Fibroblast of skin of abdomen (primary cell): ENCODE results near the gene KCNH1.
"Not testable (repeated sequence)": the region's sequence is repeated elsewhere in the genome, so short reads cannot be mapped to it uniquely, and the experiment has no call there.

Experiments
- DNase-seq: peaks from one replicate; pipeline ENCODE4 v3.0.0-alpha.2; 2013

Gene KCNH1

DNA sequence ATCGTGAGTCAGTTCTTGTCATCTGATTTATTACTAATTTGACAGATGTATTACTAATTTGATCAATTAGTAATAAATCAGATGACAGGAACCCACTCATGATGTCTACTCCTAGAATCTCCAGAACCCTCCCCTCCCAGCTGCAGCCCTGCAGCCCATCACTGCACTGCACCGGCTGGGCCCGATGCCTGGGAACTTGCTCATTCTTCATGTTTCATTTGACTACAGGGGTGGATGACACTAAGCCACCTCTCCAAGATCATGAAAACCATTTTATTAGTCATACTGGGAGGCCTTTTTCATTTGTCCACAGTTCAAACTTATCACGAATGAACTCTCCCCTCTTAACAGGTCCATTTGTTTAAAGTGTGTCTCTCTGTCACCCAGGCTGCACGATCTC, 41.0 kb downstream of the KCNH1 start:
- DNase-seq: no peak

DNA sequence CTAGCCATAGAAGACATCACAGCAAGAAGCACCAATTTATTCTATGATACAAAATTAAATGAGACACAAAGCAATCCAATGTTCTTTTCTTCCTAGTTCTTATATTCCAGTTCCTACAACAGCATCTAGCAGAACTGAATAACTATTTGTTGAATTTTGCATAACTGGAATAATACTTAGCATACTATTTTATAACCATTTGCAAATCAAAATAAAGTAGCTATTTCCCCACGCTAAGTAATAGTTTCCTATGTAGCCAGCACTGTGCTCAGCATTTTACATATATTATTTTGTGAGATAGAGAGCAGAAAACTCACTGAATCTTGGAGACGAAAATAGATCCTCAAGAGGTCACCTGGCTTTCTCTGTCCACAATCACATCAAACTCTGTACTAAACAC, 42.1 kb downstream of the KCNH1 start:
- DNase-seq: no peak

DNA sequence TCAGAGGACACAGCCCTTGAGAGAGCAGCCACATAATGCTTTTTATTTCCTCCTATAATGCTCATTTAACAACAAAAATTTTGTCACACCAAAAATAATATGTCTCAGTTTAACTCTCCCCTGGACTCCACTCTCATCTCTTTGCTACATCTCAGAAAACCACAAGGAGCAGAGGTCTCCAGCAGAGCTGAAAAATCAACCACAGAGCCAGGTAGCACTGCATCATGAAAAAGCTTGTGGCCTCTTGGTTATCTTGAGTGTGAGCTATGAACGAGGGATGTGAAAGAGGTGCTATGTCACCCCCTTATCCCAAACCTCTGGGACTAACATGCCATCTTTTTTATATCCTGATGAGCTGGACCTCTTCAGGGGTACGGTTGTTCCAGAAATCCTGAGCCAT, 44.4 kb downstream of the KCNH1 start:
- DNase-seq: no peak

DNA sequence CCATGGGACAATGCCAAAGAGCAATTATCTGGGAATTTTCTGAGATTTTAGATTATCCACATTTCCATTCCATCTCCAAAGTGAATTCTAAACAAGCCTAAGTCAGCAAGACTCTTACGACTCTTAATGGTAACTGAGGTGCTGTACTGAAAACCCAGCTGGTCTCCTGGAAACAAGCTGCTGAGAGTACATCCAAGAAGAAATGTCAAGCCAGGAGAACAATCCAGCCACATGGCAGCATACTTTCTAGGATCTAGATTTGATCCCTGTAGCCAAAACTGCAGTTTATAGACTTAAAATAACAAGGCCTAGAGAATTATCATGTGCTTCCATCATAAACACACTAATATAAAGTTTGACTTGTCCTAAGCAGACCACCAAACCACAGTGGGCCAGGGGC, 45.8 kb downstream of the KCNH1 start:
- DNase-seq: no peak

DNA sequence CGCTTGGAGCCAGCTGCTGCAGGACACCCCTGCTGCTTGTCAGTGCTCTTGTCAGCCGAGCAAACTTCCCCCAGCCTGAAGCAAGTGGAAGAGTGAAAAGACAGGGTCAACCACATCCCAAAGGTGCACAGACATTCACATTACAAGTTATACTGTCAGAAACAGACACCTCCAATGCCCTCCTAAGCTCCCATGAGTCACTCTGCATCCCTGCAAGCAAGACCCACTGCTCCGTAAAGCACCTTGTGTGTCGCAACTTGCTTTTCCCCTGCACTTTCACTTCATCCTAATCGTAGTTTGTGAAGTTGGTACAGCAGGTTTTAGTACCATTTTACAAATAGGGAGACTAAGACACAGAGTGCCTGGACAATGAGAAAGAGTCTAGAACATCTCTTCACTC, 51.1 kb downstream of the KCNH1 start:
- DNase-seq: no peak

DNA sequence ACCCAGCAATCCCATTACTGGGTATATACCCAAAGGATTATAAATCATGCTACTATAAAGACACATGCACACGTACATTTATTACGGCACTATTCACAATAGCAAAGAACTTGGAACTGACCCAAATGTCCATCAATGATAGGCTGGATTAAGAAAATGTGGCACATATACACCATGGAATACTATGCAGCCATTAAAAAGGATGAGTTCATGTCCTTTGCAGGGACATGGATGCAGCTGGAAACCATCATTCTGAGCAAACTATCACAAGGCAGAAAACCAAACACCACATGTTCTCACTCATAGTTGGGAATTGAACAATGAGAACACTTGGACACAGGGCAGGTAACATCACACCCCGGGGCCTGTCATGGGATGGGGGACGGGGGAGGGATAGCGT, 52.5 kb downstream of the KCNH1 start:
- DNase-seq: not testable (repeated sequence)

DNA sequence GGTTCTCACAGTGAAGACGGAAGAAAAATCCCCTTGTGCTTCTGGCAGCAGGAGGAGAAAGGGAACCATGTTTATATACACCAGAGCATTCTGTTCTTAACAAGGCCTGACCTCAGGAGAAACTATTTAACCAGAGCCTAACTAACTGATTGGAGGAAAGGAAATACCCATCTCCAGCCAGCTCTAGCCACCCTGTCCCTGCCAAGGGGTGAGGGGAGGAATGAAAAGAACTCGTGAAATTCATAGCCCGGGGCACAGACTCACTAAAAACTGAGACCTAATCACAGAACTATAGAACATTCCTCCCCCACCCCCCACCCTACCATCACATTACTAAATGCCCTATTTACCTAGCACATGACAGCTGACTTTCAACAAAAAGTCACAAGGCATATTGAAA, 65.0 kb downstream of the KCNH1 start:
- no peak for DNase-seq

DNA sequence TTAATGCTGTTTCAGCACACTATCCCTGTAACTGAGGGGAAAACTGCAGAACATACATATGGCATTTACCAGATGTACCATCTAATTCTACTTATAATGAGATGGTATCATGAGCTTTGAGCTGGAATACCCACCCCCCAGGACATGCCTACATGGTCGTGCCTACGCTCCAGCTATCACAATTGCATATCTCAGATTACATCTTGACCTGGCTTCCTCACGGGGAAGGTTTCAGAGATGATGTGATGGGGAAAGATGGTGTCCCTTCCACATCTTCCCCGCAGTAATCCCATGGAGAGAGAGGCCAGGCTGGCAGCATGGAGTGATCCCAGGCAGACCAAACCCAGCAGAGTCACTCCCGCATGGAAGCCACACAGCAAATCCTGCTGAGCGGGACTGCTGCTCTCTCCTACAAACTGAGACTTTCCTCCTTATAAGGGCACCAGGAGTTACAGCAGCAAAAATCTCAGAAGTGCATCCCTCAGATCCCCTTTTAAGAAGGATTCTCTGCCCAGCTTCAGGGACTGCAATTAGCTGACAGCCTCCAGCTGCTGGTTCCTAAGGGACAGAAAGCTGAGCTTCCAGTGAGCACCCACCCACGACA, 67.1 kb downstream of the KCNH1 start:
- no peak for DNase-seq

DNA sequence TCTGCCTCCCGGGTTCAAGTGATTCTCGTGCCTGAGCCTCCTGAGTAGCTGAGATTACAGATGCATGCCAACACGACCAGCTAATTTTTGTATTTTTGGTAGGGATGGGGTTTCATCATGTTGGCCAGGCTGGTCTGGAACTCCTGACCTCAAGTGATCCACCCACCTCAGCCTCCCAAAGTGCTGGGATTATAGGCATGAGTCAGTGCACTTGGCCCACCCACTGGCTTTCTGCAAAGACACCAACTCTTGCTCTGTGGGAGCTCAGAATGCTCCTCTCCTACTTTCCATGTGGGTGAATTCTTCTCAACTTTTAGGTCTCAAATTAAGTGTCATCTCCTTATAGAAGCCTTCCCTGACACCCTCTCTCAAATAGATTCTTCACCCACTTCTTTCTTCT, 92.1 kb downstream of the KCNH1 start:
- DNase-seq: not testable (repeated sequence)

DNA sequence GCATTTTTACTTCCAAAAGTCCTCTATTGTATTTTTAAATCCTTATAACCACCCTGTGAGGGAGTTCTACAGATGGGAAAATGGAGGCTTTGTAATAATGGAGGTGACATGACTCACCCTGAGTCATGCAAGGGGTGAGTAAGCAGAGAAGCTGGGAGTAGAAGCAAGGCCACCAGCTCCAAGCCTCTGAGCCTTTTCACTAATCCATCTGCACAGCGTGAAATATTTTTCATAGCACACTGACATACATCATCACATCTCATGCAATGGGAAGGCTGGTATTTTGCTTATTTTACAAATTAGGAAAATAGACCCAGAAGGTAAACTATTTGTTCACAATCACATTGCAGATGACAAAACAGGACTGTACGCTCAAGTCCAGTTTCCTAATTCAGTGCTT, 96.9 kb downstream of the KCNH1 start:
- peak; percentile 98 for DNase-seq

DNA sequence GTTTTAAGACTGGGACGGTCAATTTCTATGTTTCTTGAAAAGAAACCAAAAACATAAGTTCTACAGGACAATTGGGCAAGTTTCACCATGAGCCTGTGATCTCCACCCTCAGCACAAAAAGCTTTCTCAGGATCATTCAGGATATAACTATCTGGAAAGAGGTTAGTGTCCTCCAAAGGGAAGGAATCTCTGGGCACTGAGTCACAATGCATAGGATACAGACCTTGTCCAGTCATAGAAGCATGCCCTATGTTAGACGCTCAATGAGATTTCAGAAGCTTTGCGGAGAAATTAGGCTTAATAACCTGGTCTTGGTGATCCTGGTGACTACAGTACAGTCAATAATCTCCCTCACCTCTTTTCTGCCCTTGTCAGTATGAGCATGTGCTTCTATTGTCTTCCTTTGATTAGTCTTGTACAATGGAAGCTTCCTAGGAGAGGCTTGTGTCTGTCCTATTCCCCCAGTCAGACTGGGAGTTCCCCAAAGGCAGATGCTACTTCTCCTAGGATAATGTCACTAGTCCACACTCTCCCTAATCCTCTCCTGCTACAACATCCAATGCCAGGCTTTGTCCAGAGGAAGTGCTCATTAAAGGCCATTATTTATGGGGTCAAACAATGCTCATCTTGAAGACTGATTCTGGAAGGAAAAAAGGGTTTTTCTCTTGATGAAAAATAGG, 97.4 kb downstream of the KCNH1 start:
- peak; percentile 24 for DNase-seq

DNA sequence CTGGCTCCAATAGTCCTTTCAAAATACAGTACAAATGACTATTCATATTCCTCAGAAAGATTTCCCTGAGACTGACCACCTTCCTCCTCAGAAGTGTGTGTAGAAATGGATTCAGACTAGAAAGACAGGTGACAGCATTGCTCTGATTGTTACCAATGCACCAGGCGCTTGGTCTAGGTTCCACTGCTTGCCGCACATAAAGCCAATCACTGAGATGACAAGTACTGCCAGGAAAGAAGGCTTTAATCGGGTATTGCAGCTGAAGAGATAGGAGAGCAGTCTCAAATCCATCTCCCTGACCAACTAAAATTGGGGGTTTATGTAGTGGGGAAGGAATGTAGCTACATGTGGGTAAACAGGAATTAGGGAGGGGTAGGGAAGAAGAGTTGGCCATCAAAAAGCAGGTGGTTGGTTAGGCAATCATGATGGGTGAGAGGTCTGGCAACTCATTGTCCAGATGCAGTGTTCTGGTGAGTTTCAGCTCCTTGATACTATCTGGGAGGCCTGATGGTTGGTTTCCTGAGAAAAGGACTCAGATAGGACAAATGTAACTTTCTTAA, 98.0 kb downstream of the KCNH1 start:
- DNase-seq: peak; percentile 6

DNA sequence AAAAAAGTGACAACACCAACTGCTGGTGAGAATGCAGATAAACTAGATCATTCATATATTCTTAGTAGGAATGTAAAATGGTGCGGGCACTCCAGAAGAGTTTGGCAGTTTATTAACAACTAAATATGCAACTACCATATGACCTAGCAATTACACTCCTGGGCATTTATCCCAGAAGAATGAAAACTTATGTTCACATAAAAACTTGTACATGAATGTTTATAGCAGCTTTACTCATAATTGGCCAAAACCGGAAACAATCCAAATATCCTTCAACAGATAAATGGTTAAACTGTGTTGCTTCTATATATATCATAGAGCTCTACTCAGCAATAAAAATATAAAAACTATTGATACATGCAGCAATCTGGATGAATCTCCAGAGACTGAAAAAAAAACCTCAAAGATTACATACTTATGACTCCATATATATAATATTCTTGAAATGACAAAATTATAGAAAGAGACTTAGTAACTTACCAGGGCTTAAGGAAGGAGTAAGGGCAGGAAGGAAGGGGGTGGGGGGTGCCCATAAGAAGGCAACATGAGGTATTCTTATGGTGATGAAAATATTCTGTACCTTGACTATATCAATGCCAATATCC, 99.9 kb downstream of the KCNH1 start:
- peak; percentile 19 for DNase-seq

DNA sequence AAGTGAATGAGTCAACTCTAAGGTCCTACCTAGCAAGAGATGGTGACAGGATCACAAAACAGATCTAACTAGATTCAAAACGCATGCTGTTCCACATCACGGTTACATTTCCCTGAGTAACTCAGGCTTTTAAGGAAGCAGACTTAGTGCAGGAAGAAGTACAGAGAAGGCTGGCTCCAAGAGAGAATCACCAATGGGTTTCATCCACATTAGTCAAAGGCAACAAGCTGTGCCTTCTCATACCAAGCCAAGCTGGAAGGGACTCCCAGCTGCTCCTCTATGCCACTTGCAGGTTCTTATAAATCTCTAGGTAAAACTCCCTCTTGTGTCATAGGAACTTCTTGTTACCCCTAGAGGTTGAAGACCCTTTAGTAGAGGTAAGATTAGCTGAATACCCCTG, 109.0 kb downstream of the KCNH1 start:
- no peak for DNase-seq

DNA sequence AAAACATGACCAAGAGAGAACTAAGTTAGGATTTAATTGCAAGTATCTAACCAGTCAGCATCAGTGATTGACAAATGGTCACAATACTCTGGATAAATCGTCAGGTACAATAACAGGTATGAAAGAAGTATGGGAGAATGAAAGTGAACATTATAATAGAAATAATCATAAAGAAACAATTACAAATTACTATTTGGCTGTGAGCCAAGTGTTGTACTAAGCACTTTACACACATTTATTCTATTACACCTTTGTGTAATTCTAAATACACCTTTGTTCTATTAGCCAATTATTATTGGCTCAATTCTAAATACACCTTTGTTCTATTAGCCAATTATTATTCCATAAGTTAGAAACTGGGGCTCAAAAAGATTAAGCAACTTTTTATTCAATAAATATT, 114.7 kb downstream of the KCNH1 start:
- DNase-seq: no peak

DNA sequence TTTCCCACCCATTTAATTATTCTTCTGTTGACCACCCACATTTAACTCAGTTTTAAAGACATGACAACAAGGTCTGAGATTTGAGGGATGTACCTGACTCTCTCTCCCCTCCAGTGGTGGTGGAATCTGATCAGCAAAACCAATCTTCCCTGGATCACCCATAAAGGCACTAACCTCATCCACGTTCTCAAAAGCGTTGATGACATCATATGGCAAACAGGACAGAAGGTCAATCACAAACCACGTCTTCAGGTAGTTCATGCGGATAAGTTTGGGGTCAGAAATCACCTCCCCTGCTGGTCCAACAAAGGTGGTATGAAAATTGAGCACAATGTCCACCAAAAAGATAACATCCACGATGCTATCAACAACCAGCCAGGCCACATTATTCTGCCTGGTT, 115.3 kb downstream of the KCNH1 start:
- no peak for DNase-seq

DNA sequence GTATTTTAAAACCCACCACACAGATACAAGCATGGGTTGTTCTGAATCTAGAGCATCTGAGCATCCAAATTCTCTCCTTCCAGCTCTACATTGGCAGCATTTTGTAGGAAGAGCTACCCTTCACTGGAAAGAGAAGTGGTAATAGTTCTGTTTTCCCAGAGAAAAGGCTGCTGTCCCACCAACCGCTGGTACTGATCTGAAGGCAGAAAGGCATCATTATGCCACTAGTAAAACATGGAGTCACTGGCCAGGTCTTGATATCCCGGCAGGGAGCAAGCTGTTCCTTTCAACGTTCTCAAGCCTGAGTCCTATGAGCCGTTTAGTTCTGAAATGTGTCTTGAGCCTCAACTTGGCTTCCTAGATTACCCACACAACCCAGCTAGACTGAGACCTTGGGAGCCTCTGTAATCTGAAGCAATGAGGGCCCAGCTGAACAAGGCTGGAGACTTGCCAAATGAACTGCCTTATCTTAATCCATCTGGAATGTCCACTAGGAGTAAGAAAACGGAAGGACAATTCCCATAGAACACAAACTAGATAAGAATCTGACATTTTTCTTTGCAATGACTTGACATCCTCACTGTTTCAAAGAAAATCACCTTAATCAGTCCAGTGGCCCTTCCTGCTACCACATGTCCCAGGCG, 116.8 kb downstream of the KCNH1 start:
- DNase-seq: peak; percentile 36

DNA sequence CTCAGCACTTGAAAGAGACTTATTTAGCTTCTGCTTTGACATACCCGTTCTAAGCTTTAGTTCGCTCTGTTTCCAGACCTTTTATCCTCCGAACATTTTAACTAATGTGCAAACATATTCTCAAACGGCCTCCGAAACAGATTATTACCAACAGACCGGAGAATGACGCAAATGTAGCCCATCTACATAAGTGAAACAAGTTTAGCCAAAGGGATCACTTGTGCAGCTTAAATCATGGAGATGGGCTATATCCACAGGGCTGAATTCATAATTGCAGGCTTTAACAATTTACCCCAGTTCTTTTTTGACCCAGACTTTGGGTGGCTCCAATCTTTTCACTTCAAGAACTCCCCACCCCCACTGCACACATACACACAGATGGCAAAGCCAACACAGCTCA, 119.7 kb downstream of the KCNH1 start:
- DNase-seq: no peak

DNA sequence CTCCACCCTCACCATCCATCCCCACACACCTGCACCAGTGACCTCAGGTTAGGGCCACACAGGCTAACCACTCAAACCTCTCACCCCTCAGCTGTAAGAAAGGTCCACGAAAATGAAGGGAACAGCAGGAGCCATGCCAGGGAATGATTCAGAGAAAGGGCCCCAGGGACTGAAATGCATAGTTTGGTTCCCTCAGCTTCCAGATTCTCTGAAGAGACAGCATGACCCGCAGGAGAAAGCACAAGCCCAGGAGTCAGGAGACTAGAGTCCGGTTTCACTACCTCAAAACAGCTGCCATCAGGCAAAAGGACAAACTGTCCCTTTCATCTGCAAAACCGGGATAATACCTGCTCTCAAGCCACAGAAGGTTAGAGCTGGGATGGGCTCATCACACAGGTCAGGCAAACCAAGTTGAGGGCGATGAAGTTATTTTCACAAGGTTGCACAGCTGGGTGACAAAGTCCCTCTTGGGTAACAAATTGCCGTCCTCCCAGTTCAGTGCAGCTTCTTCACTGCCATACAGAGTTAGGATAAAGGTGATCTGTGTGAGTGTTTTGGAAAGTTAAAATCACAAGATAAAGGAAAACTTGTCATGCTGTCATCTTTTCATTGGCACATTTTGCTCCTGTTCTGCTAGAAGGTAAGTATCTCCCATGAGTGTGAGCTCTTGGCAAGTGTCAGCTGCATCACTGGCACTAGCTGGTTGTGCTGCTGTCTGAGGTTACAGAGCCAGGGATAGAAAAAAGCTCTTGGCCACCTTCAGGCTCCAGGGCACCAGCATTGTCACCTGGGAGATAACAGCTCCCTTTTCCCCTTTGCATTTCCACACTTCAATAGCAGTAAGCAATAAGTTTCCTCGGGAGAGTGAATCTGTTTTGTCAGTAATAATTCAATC, 120.4 kb downstream of the KCNH1 start:
- DNase-seq: peak; percentile 13

DNA sequence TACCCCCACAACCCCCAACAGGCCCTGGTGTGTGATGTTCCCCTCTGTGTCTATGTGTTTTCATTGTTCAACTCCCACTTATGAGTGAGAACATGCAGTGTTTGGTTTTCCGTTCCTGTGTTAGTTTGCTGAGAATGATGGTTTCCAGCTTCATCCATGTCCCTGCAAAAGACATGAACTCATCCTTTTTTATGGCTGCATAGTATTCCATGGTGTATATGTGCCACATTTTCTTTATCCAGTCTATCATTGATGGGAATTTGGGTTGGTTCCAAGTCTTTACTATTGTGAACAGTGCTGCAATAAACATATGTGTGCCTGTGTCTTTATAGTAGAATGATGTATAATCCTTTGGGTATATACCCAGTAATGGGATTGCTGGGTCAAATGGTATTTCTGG, 122.8 kb downstream of the KCNH1 start:
- not testable (repeated sequence) for DNase-seq

DNA sequence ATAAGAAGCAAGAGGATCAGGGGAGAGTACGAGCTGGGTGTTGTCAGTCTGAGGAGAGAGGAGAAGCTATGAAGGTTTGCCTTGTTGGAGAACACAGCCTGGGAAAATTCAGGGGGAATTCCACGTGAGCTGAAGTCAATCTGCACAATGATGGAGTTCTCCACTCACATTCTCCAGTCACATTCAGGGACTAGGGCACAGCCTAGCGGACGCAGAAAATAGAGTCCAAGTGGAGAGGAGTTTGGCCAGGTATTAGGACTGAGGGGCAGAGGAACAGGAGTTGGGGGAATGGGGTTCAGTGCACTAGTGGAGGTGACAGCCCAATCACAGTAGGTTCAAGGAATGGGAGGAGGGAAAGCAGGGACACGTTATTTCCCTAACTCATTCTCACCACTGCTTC, 124.0 kb downstream of the KCNH1 start:
- no peak for DNase-seq

DNA sequence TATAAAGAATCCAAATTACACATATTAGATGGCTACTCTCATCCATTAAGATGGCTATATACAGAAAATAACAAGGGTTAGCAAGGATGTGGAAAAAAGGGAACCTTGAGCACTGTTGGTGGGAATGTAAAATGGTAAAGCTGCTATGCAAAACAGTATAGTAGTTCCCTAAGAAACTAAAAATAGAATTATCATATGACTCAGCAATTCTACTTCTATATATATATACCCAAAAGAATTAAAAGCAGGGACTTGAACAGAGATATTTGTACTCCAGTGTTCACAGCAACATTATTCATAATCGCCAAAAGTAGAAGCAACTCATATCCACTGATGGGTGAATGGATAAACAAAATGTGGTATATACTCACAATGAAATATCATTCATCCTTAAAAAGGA, 126.1 kb downstream of the KCNH1 start:
- no peak for DNase-seq
